Thyroid gland (tissue), 4 donors: Measurements from ENCODE around the gene PTPN23. TPM values are rescaled to one million over a fixed set of nuclear protein-coding genes. Genes with fewer than 3 reads are reported as not detected.

ENCODE experiments used
- DNase-seq, 2 donors: peaks; one replicate each; pipeline ENCODE4 v3.0.0-alpha.2; 2019
- H3K27ac ChIP-seq, 3 donors: fragments of 200-600 bp; sonication (generic); 1 replicate in 2 of 3; 2 replicates in 1 of 3; pipeline ENCODE4 v1.5.1; 2016 to 2019; ENCODE audit warnings: mild to moderate bottlenecking in 1 of 3, moderate library complexity in 1 of 3
- H3K27me3 ChIP-seq: fragments of 200-600 bp; sonication (generic); one replicate; pipeline ENCODE4 v1.5.1; 2019
- H3K36me3 ChIP-seq, 2 donors: fragments of 200-600 bp; sonication (generic); one replicate each; pipeline ENCODE4 v1.5.1; 2016 to 2019
- H3K4me1 ChIP-seq, 2 donors: fragments of 200-600 bp; sonication (generic); one replicate each; pipeline ENCODE4 v1.5.1; 2017 to 2019
- H3K4me3 ChIP-seq, 3 donors: fragments of 200-600 bp; sonication (generic); replicated peaks in 1 of 3; 1 replicate in 2 of 3; 2 replicates in 1 of 3; pipeline ENCODE4 v1.5.1; 2016; ENCODE audit warnings: mild to moderate bottlenecking in 1 of 3
- H3K9me3 ChIP-seq: fragments of 200-600 bp; sonication (generic); one replicate; pipeline ENCODE4 v1.5.1; 2017
- POLR2A ChIP-seq, 2 donors: fragments of 450-650 bp; IDR thresholded peaks; one replicate each; pipeline ENCODE4 v1.6.1; 2017; ENCODE audit warnings: antibody characterized with exemption in 2 of 2, mild to moderate bottlenecking in 2 of 2, moderate library complexity in 1 of 2
- WGBS, 2 donors: methylation state at CpG; one replicate each; pipeline ENCODE4 v1.1.5; 2017; 5-methylcytosine and 5-hydroxymethylcytosine counted together
- intact Hi-C: fragments of 100-400 bp; cut with DNase I; formaldehyde crosslinking; loops from one replicate; pipeline ENCODE4 v1.15.1; 2023
- total RNA-seq, 4 donors: library from RNA; depleted of rRNA; stranded (reverse); fragments of >200 nt; gene quantifications; one replicate each; pipeline ENCODE4 v1.2.3, GENCODE V29; 2016
- TF ChIP-seq, protein P1 (sequence below), 6 experiments: fragments of 200-600 bp in 3 of 6; fragments of 450-650 bp in 3 of 6; sonication (generic) in 3 of 6; IDR thresholded peaks; one replicate each; pipeline ENCODE4 v1.5.1; 2016 to 2019; ENCODE audit warnings: antibody characterized with exemption in 6 of 6, mild to moderate bottlenecking in 2 of 6, inconsistent platforms in 1 of 6, moderate library complexity in 1 of 6

The PTPN23 gene
- total RNA-seq, 4 donors from 2014 or later = 20.2 to 40.1 (median 32.1) TPM

DNA sequence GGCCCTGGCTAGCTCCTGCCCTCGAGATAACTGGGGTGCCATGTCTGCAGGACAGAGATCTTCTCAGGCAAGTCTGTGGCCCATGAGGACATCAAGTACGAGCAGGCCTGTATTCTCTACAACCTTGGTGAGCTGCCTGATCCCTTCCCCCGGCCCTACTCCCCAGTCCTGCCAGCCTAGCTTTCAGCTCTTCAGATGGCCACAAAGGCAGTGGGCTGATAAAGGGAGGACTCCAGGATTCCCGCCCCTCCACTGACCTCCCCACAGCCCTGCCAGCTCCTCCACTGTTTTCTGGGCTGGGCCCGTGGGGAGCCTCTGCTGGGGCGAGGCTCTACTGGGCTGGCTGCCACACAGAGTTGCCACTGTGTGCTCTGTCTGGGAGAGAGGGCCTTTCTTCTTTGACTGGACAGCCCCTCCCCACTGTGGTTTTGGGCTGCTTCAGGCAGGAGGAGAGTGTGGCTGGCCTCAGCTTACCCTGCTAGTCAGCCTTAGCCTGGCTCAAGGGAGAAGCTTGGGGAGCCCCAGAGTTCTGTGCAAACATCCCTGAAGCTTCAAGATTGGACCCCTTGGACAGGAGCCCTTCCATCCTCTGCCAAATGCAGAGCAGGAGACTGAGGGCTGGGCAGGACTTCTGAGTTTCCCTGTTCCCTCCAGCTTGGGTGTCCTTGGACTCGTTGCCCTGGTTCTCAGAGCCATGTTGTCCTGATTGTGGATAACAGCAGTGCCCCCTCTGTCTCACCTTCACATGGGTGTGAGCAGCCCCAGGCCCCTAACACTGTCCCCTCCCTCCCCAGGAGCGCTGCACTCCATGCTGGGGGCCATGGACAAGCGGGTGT lies 24.4 kb downstream of the PTPN23 start:
- H3K27ac ChIP-seq = peak overlapping the region; percentile 19 to 64 (median 33)
- H3K27me3 ChIP-seq = no peaks in the 10 kb centered on the region
- intact Hi-C loops = no loop called here
- H3K4me3 ChIP-seq = no peak overlapping the region
- no peak for TF ChIP-seq POLR2A (IDR thresholded peaks at IDR 0.05)
- TF ChIP-seq, protein P1, sequence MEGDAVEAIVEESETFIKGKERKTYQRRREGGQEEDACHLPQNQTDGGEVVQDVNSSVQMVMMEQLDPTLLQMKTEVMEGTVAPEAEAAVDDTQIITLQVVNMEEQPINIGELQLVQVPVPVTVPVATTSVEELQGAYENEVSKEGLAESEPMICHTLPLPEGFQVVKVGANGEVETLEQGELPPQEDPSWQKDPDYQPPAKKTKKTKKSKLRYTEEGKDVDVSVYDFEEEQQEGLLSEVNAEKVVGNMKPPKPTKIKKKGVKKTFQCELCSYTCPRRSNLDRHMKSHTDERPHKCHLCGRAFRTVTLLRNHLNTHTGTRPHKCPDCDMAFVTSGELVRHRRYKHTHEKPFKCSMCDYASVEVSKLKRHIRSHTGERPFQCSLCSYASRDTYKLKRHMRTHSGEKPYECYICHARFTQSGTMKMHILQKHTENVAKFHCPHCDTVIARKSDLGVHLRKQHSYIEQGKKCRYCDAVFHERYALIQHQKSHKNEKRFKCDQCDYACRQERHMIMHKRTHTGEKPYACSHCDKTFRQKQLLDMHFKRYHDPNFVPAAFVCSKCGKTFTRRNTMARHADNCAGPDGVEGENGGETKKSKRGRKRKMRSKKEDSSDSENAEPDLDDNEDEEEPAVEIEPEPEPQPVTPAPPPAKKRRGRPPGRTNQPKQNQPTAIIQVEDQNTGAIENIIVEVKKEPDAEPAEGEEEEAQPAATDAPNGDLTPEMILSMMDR (IDR thresholded peaks at IDR 0.05) = no peak
- DNase-seq = peak; percentile 63 to 65
- peaks cover 11 to 23% of the 10 kb centered on the region in 2 donors for H3K4me1 ChIP-seq
- 55 to 56% methylated on average over 9 of the region's 9 CpGs for WGBS, 2 donors
- no peaks in the 10 kb centered on the region for H3K9me3 ChIP-seq
- H3K36me3 ChIP-seq = peaks cover 32 to 39% of the 10 kb centered on the region in 2 donors

DNA sequence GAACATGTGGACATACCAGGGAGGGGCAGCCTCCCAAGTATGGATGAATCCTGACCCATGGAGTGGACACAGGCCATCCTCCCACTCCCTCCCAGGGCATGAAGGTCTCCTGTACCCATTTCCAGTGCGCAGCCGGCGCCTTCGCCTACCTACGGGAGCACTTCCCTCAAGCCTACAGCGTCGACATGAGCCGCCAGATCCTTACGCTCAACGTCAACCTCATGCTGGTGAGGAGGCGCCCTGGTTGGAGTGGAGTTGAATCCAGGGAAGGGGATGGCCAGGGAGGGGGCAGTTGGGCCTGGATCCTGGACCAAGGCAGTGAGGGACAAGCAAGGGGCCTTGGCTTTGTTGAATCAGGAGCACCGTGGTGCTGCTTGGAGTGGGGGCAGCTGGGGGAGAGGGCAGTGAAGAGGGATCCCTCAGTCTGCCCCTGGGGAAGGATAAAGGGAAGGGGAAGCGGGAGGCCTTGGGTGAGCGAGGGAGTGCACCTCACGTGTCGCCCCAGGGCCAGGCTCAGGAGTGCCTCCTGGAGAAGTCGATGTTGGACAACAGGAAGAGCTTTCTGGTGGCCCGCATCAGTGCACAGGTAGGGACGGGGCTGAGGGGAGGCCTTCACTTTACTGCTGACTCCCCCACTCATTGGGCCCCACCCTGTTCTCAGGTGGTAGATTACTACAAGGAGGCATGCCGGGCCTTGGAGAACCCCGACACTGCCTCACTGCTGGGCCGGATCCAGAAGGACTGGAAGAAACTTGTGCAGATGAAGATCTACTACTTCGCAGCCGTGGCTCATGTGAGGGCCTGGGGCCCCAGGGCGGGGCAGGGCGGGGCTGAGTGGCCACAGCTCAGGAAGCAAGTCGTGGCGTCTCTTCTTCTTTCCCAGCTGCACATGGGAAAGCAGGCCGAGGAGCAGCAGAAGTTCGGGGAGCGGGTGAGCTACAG lies 25.3 kb downstream of the PTPN23 start:
- Histone ChIP-seq H3K4me1 (peaks cover 11 to 22% of the 10 kb centered on the region in 2 donors), H3K4me3 (no peak overlapping the region), H3K36me3 (peaks cover 34 to 43% of the 10 kb centered on the region in 2 donors), H3K27me3 (no peaks in the 10 kb centered on the region), H3K27ac (peak overlapping the region in 2 of 3 donors; percentile 19 to 64), H3K9me3 (no peaks in the 10 kb centered on the region)
- 91 to 95% methylated on average over 30 to 31 of the region's 31 CpGs for WGBS, 2 donors
- DNase-seq = no peak
- TF ChIP-seq, protein P1 (IDR thresholded peaks at IDR 0.05) = no peak
- TF ChIP-seq POLR2A (IDR thresholded peaks at IDR 0.05) = no peak
- intact Hi-C loops = no loop called here

DNA sequence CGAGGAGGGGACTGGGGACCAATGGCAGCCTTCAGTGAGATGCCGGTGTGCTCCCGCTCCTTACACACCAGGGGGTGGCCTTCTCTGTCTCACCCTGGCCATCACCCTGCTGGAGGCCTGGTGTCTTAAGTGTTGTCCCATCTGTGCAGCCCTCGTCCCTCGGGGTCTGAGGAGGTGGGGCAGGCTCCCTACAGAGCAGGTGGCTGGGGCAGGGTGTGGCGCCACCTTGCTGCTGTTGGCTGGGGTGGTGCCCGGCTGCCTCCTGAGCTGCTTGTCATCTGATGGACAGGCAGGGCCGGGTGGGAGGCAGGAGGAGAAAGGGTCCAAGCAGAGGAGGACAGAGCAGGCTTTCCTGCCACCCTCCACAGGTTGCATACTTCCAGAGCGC lies 25.9 kb downstream of the PTPN23 start:
- H3K9me3 ChIP-seq = no peaks in the 10 kb centered on the region
- intact Hi-C loops = no loop called here
- H3K27ac ChIP-seq = no peak overlapping the region
- no peak for TF ChIP-seq POLR2A (IDR thresholded peaks at IDR 0.05)
- TF ChIP-seq, protein P1 (IDR thresholded peaks at IDR 0.05) = no peak
- no peaks in the 10 kb centered on the region for H3K27me3 ChIP-seq
- peaks cover 41 to 48% of the 10 kb centered on the region in 2 donors for H3K36me3 ChIP-seq
- peaks cover 11 to 17% of the 10 kb centered on the region in 2 donors for H3K4me1 ChIP-seq
- no peak overlapping the region for H3K4me3 ChIP-seq
- no peak for DNase-seq
- 92 to 95% methylated on average over 4 to 9 of the region's 9 CpGs for WGBS, 2 donors

DNA sequence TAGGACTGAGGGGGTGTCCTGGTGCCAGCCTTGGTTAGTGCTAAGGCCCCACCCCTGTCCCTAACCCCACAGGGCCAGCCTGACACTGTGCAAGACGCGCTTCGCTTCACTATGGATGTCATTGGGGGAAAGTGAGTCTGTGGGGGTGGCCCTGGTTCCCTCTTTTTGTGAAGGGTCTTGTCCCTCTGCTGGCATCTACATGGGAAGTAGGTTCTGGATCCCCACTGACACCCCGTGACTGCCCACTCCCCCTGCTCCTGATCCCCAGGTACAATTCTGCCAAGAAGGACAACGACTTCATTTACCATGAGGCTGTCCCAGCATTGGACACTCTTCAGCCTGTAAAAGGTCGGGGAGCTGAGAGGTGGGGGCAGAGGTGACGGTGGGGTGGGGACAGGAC lies 26.4 kb downstream of the PTPN23 start:
- Histone ChIP-seq H3K4me1 (peaks cover 11 to 17% of the 10 kb centered on the region in 2 donors), H3K36me3 (peaks cover 45 to 53% of the 10 kb centered on the region in 2 donors), H3K27me3 (no peaks in the 10 kb centered on the region), H3K9me3 (no peaks in the 10 kb centered on the region), H3K27ac (no peak overlapping the region), H3K4me3 (no peak overlapping the region)
- DNase-seq = no peak
- intact Hi-C loops = no loop called here
- no peak for TF ChIP-seq POLR2A (IDR thresholded peaks at IDR 0.05)
- TF ChIP-seq, protein P1 (IDR thresholded peaks at IDR 0.05) = no peak
- WGBS, 2 donors = 86 to 94% methylated on average over 4 to 7 of the region's 7 CpGs
